Ishikawa (cell line): ENCODE results near the gene NLN.
A peak's percentile ranks its signal among the peaks of the same experiment; 100 is the strongest.

ENCODE experiments used
- CEBPB ChIP-seq: IDR thresholded peaks from 2 replicates; pipeline ENCODE4 v1.6.1; 2012
- CREB1 ChIP-seq: IDR thresholded peaks from 2 replicates; pipeline ENCODE4 v1.6.1; 2012; ENCODE audit warnings: low read depth
- EGR1 ChIP-seq: IDR thresholded peaks from 2 replicates; pipeline ENCODE4 v1.6.1; 2012
- EP300 ChIP-seq: IDR thresholded peaks from 2 replicates; pipeline ENCODE4 v1.6.1; 2012; ENCODE audit warnings: borderline replicate concordance
- FOXM1 ChIP-seq: IDR thresholded peaks from 2 replicates; pipeline ENCODE4 v1.6.1; 2012; ENCODE audit warnings: low read depth, borderline replicate concordance
- NFIC ChIP-seq: IDR thresholded peaks from 2 replicates; pipeline ENCODE4 v1.6.1; 2012
- RAD21 ChIP-seq: IDR thresholded peaks from 2 replicates; pipeline ENCODE4 v1.6.1; 2012; ENCODE audit warnings: low read depth
- TAF1 ChIP-seq: IDR thresholded peaks from 2 replicates; pipeline ENCODE4 v1.6.1; 2012; ENCODE audit warnings: low read depth, mild to moderate bottlenecking
- TCF12 ChIP-seq: IDR thresholded peaks from 2 replicates; pipeline ENCODE4 v1.6.1; 2012; ENCODE audit warnings: low read depth
- TEAD4 ChIP-seq: IDR thresholded peaks from 2 replicates; pipeline ENCODE4 v1.6.1; 2012
- YY1 ChIP-seq: IDR thresholded peaks from 2 replicates; pipeline ENCODE4 v1.6.1; 2012; ENCODE audit warnings: low read depth
- ZBTB7A ChIP-seq: IDR thresholded peaks from 2 replicates; pipeline ENCODE4 v1.6.1; 2012; ENCODE audit warnings: low read depth
- TF ChIP-seq, protein P1 (sequence below): IDR thresholded peaks from 2 replicates; pipeline ENCODE4 v1.6.1; 2012
- TF ChIP-seq, protein P2 (sequence below): IDR thresholded peaks from 2 replicates; pipeline ENCODE4 v1.6.1; 2012
- TF ChIP-seq, protein P3 (sequence below): IDR thresholded peaks from 2 replicates; pipeline ENCODE4 v1.6.1; 2012; ENCODE audit warnings: low read depth, mild to moderate bottlenecking

NLN gene

DNA sequence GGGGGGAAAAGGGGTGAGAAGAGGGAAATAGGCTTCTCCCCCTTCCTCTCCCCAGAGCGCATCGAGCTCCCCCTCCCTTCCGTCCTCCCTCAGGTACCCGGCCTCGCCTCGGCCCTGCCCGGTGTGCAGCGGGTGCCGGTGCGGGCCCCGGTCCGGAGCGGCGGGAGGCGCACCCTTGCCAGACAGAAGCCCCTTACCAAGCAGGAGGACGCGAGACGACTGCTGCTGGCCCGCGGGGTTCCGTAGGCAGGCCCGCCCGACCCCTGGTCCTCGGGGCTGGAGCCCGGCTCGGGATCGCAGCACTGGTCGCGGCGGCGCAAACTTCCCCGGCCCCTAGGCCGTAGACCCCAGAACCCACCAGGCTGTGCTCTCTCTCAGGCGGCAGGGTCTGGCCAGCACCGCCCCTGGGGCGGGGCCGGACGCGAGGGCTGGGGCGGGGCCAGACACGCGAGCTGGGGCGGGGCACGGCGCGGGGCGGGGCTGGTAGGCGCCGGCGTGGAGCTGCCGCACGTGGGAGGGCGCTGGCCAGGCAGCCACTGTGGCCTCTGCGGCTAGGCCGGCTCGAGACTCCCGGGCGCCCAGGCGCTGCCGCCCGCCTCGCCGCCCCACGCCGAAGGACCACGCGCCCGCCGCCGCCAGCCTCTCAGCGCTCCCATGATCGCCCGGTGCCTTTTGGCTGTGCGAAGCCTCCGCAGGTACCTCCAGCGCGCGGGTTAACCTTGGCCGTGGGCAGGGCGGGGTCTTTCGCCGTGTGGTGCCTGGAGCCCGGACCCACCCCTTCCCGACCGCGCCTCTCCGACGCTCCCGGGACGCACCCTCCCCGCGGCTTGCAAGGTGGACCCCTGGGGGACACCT lies at the start of gene NLN, which contains the start of gene SGTB:
TSS of gene NLN (plus strand) at position 486 of the 855 bp plus-strand sequence. CDS start at position 655, 169 bp downstream.
TSS of gene SGTB (minus strand) at position 390 of the 855 bp plus-strand sequence. CDS start 1,302 bp downstream, outside the sequence.
- TF ChIP-seq ZBTB7A (peak; percentile 91), RAD21 (no peak), FOXM1 (no peak)
- TF ChIP-seq, protein P1, sequence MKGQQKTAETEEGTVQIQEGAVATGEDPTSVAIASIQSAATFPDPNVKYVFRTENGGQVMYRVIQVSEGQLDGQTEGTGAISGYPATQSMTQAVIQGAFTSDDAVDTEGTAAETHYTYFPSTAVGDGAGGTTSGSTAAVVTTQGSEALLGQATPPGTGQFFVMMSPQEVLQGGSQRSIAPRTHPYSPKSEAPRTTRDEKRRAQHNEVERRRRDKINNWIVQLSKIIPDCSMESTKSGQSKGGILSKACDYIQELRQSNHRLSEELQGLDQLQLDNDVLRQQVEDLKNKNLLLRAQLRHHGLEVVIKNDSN: peak; percentile 62; the same call in 1 of the 2 replicates
- TF ChIP-seq, protein P2, sequence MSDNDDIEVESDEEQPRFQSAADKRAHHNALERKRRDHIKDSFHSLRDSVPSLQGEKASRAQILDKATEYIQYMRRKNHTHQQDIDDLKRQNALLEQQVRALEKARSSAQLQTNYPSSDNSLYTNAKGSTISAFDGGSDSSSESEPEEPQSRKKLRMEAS: peak; percentile 84
- TF ChIP-seq, protein P3, sequence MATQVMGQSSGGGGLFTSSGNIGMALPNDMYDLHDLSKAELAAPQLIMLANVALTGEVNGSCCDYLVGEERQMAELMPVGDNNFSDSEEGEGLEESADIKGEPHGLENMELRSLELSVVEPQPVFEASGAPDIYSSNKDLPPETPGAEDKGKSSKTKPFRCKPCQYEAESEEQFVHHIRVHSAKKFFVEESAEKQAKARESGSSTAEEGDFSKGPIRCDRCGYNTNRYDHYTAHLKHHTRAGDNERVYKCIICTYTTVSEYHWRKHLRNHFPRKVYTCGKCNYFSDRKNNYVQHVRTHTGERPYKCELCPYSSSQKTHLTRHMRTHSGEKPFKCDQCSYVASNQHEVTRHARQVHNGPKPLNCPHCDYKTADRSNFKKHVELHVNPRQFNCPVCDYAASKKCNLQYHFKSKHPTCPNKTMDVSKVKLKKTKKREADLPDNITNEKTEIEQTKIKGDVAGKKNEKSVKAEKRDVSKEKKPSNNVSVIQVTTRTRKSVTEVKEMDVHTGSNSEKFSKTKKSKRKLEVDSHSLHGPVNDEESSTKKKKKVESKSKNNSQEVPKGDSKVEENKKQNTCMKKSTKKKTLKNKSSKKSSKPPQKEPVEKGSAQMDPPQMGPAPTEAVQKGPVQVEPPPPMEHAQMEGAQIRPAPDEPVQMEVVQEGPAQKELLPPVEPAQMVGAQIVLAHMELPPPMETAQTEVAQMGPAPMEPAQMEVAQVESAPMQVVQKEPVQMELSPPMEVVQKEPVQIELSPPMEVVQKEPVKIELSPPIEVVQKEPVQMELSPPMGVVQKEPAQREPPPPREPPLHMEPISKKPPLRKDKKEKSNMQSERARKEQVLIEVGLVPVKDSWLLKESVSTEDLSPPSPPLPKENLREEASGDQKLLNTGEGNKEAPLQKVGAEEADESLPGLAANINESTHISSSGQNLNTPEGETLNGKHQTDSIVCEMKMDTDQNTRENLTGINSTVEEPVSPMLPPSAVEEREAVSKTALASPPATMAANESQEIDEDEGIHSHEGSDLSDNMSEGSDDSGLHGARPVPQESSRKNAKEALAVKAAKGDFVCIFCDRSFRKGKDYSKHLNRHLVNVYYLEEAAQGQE: no peak

DNA sequence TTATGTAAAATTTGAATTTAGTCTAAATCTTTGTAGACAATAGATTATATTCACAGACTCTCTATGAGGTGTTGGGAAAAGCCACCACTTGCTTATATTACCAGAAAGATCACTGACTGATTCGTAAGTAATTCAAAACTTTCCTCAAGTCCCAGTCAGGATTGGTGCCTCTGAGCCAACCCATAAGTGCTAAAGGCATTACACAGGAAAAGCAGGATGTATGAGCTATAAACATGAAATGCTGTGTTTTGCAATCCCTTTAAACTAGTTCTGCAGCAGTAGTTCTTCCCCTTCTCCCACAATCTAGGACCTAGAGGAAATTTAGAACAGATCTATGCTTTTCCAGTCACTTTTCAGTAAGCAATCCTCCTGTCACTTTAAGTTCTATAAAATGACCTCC lies 49.2 kb upstream of the NLN start:
- no peak for TF ChIP-seq FOXM1
- no peak for TF ChIP-seq TEAD4
- TF ChIP-seq TAF1: no peak
- TF ChIP-seq, protein P2: no peak
- no peak for TF ChIP-seq EP300
- TF ChIP-seq, protein P1: no peak
- TF ChIP-seq, protein P3: no peak
- no peak for TF ChIP-seq NFIC
- no peak for TF ChIP-seq ZBTB7A
- no peak for TF ChIP-seq YY1
- no peak for TF ChIP-seq CREB1
- TF ChIP-seq TCF12: no peak
- TF ChIP-seq RAD21: no peak
- TF ChIP-seq EGR1: no peak
- TF ChIP-seq CEBPB: no peak

DNA sequence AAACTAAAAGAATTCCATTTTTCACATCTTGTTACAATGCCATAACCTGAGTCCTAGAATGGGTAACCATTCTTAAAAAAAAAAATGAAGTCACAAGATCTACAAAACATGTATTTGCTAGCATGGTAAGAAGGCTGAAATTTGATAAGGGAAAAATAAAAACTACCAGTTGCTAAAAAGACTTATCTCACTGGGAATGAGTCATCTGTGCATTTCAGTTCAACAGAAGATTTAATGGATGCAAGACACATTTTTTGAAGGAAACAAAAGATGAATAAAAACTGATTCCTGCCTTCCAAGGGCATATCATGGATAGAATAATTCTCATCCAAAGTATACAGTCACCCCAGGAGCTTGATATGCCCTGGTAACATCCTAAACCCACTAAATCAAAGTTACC lies 47.3 kb upstream of the NLN start:
- TF ChIP-seq TAF1 (no peak), ZBTB7A (no peak), TEAD4 (no peak), NFIC (no peak), TCF12 (no peak), YY1 (no peak)

DNA sequence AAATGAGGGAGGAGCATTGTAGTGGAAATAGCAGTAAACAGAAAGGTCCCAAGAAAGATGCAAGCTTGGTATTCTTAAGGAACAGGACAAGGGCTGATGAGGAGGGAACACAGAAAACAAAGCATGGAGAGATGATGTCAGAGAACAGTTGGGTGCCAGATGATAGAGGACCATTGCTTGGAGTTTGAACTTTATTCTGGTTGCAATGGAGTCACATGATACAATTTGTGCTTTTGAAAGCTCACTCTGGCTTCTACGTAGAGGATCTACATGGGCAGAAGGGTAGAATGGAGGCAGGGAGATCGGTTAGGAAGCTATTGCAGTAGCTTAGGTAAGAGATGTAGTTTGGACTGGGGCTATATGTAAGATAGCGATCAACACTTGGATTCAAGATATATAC lies 39.9 kb upstream of the NLN start:
- TF ChIP-seq EP300: no peak

DNA sequence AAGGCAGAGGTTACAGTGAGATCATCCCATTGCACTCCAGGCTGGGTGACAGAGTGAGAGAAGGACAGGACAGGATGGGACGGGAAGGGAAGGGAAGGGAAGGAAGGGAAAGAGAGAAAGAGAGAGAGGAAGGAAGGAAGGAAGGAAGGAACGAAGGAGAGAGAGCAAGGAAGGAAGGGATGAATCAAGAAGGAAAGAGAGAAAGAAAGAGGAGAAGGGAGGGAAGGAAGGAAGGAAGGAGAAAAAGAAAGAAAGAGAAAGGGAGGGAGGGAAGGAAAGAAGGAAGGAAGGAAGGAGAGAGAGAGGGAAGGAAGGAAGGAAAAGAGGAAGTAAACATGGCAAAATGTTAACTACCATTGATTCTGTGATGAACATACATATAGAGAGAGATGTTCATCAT lies 28.9 kb upstream of the NLN start:
- TF ChIP-seq EGR1 (no peak), CREB1 (no peak), ZBTB7A (no peak), CEBPB (no peak), TAF1 (no peak), TEAD4 (no peak), RAD21 (no peak)
- TF ChIP-seq, protein P2: no peak
- TF ChIP-seq, protein P3: no peak
